HepG2 (cell line): ENCODE results near the gene FNIP2. TPM values are rescaled to one million over a fixed set of nuclear protein-coding genes. Genes with fewer than 3 reads are reported as not detected.

Source experiments
- CHD4 ChIP-seq: fragments of 200-600 bp; sonication (generic); IDR thresholded peaks from 2 replicates; pipeline ENCODE4 v1.7.0; 2017; ENCODE audit warnings: mild to moderate bottlenecking, low read length, borderline replicate concordance
- DMAP1 ChIP-seq: IDR thresholded peaks from 2 replicates; pipeline ENCODE4 v1.6.1; 2016
- DNMT3B ChIP-seq: conservative IDR thresholded peaks from 2 replicates; pipeline ENCODE4 v1.6.1; 2016; ENCODE audit warnings: missing biosample characterization, control low read depth
- FOXA1 ChIP-seq, 2 experiments: fragments of 450-650 bp in 1 of 2; sonication (generic) in 1 of 2; formaldehyde crosslinking in 1 of 2; IDR thresholded peaks; 2 replicates each; pipeline versions ENCODE4 v1.4.0 to v1.6.1; 2016 to 2020; ENCODE audit warnings: missing genetic modification reagents in 1 of 2
- GABPA ChIP-seq, 2 experiments: IDR thresholded peaks; 2 replicates each; pipeline ENCODE4 v1.6.1; 2011 to 2016; ENCODE audit warnings: low read depth in 2 of 2, low read length in 1 of 2, missing biosample characterization in 1 of 2, missing genetic modification characterization in 1 of 2
- GTF3A ChIP-seq: sonication (generic); formaldehyde crosslinking; conservative IDR thresholded peaks from 2 replicates; pipeline ENCODE4 v1.4.0; 2020; ENCODE audit warnings: mild to moderate bottlenecking, missing genetic modification reagents
- HNRNPL ChIP-seq: fragments of 200-400 bp; formaldehyde crosslinking; IDR thresholded peaks from 2 replicates; pipeline ENCODE4 v1.6.1; 2017; ENCODE audit warnings: mild to moderate bottlenecking, low read depth, low read length
- KDM5A ChIP-seq: fragments of 200-600 bp; sonication (generic); IDR thresholded peaks from 2 replicates; pipeline ENCODE4 v1.7.0; 2018; ENCODE audit warnings: antibody characterized with exemption, mild to moderate bottlenecking, low read length, borderline replicate concordance
- MLX ChIP-seq: IDR thresholded peaks from 2 replicates; pipeline ENCODE4 v1.6.1; 2016
- NFKB2 ChIP-seq: sonication (generic); formaldehyde crosslinking; IDR thresholded peaks from 2 replicates; pipeline ENCODE4 v1.4.0; 2020; ENCODE audit warnings: missing genetic modification reagents, borderline replicate concordance
- PAWR ChIP-seq: sonication (generic); formaldehyde crosslinking; IDR thresholded peaks from 2 replicates; pipeline ENCODE4 v1.4.0; 2020; ENCODE audit warnings: missing genetic modification reagents, mild to moderate bottlenecking, borderline replicate concordance
- RAD21 ChIP-seq: fragments of 450-650 bp; formaldehyde crosslinking; IDR thresholded peaks from 2 replicates; pipeline ENCODE4 v1.5.0; 2020; ENCODE audit warnings: mild to moderate bottlenecking
- RCOR2 ChIP-seq: IDR thresholded peaks from 2 replicates; pipeline ENCODE4 v1.6.1; 2016; ENCODE audit warnings: missing biosample characterization, missing genetic modification reagents
- REXO4 ChIP-seq: sonication (generic); formaldehyde crosslinking; IDR thresholded peaks from 2 replicates; pipeline ENCODE4 v1.8.0; 2022; ENCODE audit warnings: missing genetic modification reagents, mild to moderate bottlenecking, borderline replicate concordance
- SNAI1 ChIP-seq: sonication (generic); formaldehyde crosslinking; IDR thresholded peaks from 2 replicates; pipeline ENCODE4 v1.5.0; 2020; ENCODE audit warnings: mild to moderate bottlenecking, missing genetic modification reagents, borderline replicate concordance
- YEATS4 ChIP-seq: sonication (generic); formaldehyde crosslinking; IDR thresholded peaks from 2 replicates; pipeline ENCODE4 v1.4.0; 2020; ENCODE audit warnings: missing genetic modification reagents, borderline replicate concordance
- ZHX1 ChIP-seq: sonication (generic); formaldehyde crosslinking; IDR thresholded peaks from 2 replicates; pipeline ENCODE4 v1.8.1; 2022; ENCODE audit warnings: low read depth, mild to moderate bottlenecking, missing genetic modification reagents
- ZNF335 ChIP-seq: sonication (generic); formaldehyde crosslinking; IDR thresholded peaks from 2 replicates; pipeline ENCODE4 v1.4.0; 2020; ENCODE audit warnings: missing genetic modification reagents
- ZNF563 ChIP-seq: sonication (generic); formaldehyde crosslinking; IDR thresholded peaks from 2 replicates; pipeline ENCODE4 v1.8.0; 2022; ENCODE audit warnings: mild to moderate bottlenecking, moderate library complexity, missing genetic modification reagents
- ZNF639 ChIP-seq: conservative IDR thresholded peaks from 2 replicates; pipeline ENCODE4 v1.6.1; 2018; ENCODE audit warnings: missing genetic modification reagents
- ZNF747 ChIP-seq: sonication (generic); formaldehyde crosslinking; IDR thresholded peaks from 2 replicates; pipeline ENCODE4 v1.8.1; 2023; ENCODE audit warnings: missing genetic modification reagents, mild to moderate bottlenecking, borderline replicate concordance
- polyA plus RNA-seq, 8 experiments: library from polyadenylated mRNA; depleted of rRNA in 3 of 8; stranded (reverse) in 7 of 8; unstranded in 1 of 8; fragments of >200 nt; fragmentation: Illumina TruSeq in 4 of 8; extraction: Trizol in 4 of 8; gene quantifications; 2 replicates each; pipeline versions ENCODE4 v1.2.1 to v1.2.3, GENCODE V29; 2011 to 2016; ENCODE audit warnings: low read depth in 4 of 8, missing spikeins in 1 of 8, mixed read lengths in 1 of 8; ENCODE audit not compliant: insufficient read depth in 1 of 8
- total RNA-seq, 5 experiments: library from RNA; depleted of rRNA; stranded (reverse); fragments of >200 nt; fragmentation: Illumina TruSeq; extraction: Trizol; gene quantifications; 2 replicates each; pipeline ENCODE4 v1.2.3, GENCODE V29; 2016; ENCODE audit warnings: low read depth in 1 of 5
- TF ChIP-seq, protein P1 (sequence below): sonication (generic); formaldehyde crosslinking; IDR thresholded peaks from 2 replicates; pipeline ENCODE4 v1.5.0; 2020; ENCODE audit warnings: mild to moderate bottlenecking, missing genetic modification reagents
- TF ChIP-seq, protein P2 (sequence below): IDR thresholded peaks from 2 replicates; pipeline ENCODE4 v1.6.1; 2016; ENCODE audit warnings: missing genetic modification reagents, missing compliant biosample characterization

Gene FNIP2
- total and polyA plus RNA-seq, 2 of the 13 experiments (the other 11 are each of a cell fraction or from before 2014, with no cell fraction given) = 15.5 to 21.0 TPM

DNA sequence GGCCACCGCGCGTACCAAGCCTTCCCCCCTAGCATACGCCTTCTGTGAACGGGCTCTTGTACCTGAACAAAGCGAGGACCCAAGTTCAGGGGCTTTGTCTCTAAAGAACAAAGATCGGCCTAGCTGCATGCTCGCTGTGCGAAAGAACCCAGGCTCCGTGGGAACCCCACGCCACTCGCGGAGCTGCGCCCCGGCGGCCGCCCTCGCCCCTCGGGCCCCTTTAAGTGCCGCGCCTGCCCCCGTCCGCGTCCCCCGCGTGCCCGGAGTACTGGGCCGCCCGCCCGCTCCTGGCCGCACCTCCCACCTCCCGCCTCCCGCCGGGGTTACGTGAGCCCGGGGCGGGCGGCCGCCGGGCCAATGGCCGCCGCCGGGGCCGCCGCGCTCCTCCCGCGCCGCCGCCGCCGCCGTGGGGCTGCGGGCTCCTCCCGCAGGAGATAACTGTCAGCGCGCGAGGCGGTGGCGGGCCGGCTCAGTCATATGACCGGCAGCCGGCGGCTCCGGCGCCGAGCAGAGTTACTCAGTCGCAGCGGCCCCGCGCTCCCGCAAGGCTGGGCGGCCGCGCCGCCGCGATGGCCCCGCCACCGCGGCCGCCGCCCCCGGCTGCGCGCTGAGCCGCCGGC, at the start of gene FNIP2 (continued):
- TF ChIP-seq ZNF335 (CRISPR knock-in tag) (no peak), RCOR2 (CRISPR knock-in tag) (no peak), ZHX1 (CRISPR knock-in tag) (peak; percentile 28; the same call in 1 of the 2 replicates), NFKB2 (CRISPR knock-in tag) (peak; percentile 65; the same call in 1 of the 2 replicates), RAD21 (CRISPR knock-in tag) (no peak; the same call in 1 of the 2 replicates), KDM5A (no peak; the same call in 1 of the 2 replicates), GTF3A (no peak), DNMT3B (CRISPR knock-in tag) (no peak), HNRNPL (no peak), REXO4 (CRISPR knock-in tag) (no peak), ZNF563 (CRISPR knock-in tag) (peak; percentile 79; the same call in 1 of the 2 replicates), ZNF639 (CRISPR knock-in tag) (peak; percentile 53), ZNF747 (peak; percentile 37; the same call in 1 of the 2 replicates), PAWR (CRISPR knock-in tag) (no peak), YEATS4 (CRISPR knock-in tag) (peak; percentile 93), MLX (CRISPR knock-in tag) (0 out of 2 replicates have a peak, but pooled peaks have one; percentile 46), SNAI1 (no peak), FOXA1 (IDR thresholded peaks at IDR 0.05) (no peak), FOXA1 (CRISPR knock-in tag; IDR thresholded peaks at IDR 0.05) (no peak), CHD4 (no peak), GABPA (IDR thresholded peaks at IDR 0.05; ENCODE audit: low read depth, low read length) (no peak), GABPA (CRISPR knock-in tag; IDR thresholded peaks at IDR 0.05; ENCODE audit: low read depth) (no peak), DMAP1 (no peak)
- TF ChIP-seq, protein P1, sequence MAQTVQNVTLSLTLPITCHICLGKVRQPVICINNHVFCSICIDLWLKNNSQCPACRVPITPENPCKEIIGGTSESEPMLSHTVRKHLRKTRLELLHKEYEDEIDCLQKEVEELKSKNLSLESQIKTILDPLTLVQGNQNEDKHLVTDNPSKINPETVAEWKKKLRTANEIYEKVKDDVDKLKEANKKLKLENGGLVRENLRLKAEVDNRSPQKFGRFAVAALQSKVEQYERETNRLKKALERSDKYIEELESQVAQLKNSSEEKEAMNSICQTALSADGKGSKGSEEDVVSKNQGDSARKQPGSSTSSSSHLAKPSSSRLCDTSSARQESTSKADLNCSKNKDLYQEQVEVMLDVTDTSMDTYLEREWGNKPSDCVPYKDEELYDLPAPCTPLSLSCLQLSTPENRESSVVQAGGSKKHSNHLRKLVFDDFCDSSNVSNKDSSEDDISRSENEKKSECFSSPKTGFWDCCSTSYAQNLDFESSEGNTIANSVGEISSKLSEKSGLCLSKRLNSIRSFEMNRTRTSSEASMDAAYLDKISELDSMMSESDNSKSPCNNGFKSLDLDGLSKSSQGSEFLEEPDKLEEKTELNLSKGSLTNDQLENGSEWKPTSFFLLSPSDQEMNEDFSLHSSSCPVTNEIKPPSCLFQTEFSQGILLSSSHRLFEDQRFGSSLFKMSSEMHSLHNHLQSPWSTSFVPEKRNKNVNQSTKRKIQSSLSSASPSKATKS = no peak; the same call in 1 of the 2 replicates
- TF ChIP-seq, protein P2, sequence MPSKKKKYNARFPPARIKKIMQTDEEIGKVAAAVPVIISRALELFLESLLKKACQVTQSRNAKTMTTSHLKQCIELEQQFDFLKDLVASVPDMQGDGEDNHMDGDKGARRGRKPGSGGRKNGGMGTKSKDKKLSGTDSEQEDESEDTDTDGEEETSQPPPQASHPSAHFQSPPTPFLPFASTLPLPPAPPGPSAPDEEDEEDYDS (CRISPR knock-in tag) = peak; percentile 66
